Brain pericyte (primary cell): ENCODE measurements around the gene ILF3.

ENCODE experiments used
- DNase-seq: peaks from one replicate; pipeline ENCODE4 v3.0.0-alpha.2; 2012; ENCODE audit warnings: low read depth, low spot score

The ILF3 gene

DNA sequence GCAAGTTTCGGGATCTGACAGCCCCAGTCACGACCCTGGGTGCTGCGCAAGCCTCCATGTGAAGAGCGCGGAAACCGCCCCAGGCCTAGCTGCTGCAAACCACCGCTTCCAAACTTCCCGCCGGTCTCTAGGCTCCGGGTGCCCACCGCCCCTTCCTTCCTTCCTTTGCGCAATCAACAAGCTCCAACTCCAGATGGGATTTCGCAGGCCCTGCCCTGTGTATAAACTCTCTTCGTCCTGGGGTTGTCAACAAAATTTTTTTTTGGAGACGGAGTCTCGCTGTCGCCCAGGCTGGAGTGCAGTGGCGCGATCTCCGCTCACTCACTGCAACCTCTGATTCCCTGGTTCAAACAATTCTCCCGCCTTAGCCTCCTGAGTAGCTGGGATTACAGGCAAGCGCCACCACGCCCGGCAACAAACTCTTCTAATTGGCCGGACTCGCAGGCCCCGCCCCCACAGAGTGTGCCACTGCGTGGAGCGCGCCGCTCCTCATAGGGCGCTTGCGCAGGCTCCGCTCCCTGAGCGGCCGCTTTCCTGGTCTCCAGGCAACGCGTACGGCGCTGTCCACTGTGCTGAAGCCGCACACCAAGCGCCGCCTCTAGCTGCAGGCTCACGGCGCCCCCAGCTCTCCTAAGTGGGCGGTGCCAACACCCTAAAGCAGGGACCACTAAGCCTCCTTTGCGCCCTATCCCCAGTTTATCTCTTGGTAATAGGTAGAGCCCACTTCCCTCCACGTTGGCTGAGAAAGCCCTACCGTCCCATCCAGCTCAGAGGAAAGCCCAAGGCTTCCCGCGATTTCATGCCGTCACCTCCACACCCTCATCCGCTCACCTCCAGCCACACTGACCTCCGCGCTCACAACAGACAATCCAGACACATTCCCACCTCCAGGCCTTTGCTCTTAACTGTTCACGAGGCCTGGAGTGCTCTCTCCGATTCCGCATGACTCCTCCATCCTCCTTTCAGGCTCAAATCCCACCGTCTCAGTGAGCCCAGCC, 41.6 kb downstream of the ILF3 start:
- DNase-seq, result peak; percentile 84

DNA sequence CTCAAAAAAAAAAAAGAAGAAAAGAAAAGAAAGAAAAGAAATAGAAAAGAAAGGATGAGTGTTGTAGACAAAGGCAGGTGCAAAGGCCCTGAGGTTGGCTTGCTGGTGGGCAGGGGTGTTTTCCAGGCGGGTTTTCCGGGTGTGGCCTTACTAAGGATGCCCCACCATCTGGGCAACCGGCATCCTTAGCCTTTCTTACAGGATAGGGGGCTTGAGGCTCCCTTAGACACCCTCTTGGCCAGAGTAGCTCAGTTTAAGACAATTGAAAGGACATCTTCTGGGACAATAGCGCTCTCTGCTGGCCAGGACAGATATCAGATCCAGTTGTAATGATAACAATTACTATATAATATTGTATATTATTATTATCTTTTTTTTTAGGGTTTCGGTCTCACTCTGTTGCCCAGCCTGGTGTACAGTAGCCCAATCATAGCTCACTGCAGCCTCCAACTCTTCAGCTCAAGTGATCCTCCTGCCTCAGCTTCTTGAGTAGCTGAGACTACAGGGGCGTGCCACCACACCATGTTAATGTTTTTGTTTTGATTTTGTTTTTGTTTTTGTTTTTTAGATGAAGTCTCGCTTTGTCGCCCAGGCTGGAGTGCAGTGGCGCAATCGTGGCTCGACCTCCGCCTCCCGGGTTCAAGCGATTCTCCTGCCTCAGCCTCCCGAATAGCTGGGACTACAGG, 45.6 kb downstream of the ILF3 start:
- DNase-seq, result no peak

DNA sequence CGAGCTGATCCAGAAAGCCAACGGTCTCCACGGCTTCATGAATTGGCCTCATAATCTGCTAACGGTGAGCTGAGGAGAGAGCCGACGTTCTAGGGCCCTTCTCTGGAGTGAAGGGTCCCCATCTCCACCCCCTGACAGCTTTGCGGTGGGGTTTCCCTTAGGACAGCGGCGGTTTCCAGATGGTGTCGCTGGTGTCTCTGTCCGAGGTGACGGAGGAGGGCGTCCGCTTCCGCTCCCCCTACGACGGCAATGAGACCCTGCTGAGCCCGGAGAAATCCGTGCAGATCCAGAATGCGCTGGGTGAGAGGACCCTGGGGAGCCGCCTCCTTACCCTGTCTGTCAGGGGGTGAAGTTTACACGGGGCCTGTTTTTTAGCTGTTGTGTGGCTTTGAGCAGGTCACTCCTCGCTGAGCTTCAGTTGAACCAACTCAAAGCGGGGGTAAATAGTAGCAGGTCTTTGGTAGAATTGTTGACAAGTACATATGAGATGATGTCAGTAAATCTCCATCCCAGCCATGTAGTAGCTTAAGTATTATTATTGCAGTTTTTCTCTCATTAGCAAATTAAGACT, 47.9 kb downstream of the ILF3 start:
- no peak for DNase-seq

DNA sequence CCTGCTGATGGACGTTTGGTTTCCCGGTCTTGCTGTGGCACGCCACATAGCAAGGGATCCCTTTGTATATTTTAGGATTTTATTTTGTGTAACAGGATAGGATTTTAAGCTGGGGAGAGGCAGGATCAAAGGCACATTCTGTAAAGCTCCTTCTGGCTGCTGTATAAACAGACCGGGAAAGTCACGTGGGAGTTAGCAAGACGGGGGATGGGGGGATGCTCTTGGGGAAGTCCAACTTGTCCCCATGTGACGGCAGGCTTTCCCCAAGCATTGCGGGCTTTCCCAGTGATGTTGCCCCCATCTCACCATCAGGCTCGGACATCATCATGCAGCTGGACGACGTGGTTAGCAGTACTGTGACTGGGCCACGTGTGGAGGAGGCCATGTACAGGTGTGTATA, 52.8 kb downstream of the ILF3 start:
- DNase-seq, result no peak

DNA sequence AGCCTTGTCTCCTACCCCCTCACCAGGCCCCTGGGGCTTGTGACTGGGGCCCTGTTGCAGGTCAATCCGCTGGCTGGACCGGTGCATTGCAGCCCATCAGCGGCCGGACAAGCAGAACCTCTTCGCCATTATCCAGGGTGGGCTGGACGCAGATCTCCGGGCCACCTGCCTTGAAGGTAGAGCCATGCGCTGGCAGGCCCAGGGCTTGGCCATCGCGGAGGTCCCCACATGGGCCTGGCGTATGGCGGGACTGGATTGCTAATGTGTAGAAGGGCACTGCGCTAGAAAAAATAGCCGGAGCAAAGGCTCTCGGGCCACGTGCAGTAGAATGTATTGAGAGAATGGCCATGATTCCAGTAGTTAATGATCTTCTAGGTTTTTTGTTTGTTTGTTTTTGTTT, 53.3 kb downstream of the ILF3 start:
- no peak for DNase-seq

DNA sequence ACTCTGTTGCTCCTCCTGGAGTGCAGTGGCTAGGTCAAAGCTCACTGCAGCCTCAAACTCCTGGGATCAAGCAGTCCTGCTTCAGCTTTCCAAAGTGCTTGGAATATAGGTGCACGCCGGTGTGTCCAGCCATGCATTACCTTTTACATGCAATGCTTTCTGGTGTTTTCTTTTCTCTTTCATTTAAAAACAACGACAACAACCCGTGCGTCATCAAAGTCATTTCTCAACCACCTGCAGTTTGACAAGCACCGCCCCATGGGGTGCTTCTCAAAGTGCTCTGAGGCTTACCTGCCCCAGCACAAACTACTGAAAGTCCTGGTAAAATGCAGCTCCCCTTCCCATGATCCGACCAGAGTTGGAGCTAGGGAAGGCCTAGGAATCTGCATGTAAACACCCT, 54.1 kb downstream of the ILF3 start:
- DNase-seq, result no peak

DNA sequence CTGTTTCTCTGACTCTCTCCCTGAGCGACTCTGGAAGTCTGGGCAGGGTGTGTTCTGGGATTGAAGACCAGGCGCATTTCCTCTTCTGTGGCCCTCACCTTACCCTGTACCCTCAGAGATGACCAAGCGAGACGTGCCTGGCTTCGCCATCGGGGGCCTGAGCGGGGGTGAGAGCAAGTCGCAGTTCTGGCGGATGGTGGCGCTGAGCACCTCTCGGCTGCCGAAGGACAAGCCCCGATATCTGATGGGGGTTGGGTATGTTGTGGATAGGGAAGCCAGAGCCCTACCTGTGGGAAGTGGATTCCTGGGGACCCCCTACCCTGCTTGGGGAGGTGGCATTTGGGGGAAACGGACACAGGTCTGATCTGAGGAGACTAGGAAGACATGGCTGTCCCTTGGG, 57.9 kb downstream of the ILF3 start:
- no peak for DNase-seq

DNA sequence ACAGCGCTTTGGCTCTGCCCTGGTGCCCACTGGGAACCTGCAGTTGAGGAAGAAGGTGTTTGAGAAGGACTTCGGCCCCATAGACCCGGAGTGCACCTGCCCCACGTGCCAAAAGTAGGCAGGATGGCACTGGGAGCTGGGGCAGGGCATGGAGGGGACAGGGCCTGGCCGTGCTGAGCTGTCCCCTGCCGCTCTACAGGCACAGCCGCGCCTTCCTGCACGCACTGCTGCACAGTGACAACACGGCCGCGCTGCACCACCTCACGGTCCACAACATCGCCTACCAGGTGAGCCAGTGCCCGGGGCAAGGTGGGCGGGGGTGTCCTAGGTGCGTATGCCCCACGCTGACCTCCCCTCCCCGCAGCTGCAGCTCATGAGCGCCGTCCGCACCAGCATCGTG, 58.6 kb downstream of the ILF3 start:
- no peak for DNase-seq

DNA sequence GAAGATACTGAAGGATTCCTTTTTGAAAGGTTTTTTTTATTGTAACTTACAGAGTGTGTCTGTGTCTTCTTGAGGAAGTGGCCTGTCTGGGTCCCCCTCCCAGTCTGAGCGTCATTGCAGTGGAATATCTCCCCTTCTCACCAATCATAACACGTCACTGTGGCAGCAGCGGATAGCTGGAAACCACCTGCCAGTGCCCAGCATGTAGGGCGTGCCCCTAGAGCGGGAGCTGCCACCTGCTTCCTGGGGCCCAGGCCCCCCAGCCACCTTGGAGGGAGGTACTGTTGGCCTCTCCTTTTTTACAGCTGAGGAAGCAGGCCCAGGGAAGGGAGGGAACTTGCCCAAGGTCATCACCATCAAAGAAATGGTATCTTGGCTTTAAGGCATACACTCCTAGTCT, 59.2 kb downstream of the ILF3 start:
- DNase-seq, result no peak

DNA sequence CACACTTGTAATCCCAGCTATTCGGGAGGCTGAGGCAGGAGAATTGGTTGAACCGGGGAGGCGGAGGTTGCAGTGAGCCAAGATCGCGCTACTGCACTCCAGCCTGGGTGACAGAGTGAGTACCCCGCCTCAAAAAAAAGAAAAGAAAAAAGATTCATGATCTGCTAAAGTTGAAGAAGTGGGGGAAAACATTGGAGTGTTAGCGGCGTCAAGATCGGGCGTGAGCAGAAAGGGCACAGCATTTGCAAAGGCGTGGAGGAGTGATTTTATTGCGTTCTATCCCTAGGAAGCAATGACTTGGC, 62.9 kb downstream of the ILF3 start:
- no peak for DNase-seq

DNA sequence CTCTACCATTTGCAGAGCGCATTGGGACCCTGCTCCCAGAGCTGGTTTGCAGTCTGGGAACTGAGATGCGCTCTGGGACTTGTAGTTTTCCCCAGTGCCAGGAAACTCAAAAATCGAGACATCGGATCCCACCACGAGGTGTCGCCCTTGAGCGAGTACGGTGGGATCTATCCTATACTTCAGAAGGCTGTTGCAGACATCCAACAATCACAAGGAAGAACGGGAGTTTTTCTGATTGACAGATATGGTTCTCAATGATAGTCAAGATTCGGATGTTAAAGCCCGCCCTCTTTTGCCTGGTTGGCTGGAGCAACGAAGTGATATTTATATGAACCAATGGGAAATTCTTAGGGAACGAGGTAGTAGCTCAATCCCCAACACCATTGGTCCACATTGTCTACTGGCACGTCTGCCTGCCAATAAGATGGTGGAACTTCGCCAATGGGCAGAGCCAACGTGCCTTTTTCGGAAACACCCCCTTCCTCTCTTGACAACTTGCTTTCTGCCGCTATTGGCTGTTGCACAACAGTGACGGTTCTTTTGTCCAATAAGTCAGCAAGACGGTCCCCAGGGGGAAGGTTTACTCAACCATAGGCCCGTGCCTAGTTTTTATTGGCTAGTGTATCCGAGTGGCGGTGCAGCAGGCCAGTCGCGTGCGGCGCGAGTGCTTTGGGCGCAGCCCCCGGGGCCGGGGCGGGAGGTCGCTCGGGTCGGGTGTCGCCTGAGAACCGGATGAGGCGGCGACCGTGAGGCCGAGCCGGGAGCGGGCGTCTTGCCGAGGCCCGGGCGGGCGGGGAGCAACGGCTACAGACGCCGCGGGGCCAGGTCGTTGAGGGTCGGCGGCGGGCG, 63.4 kb downstream of the ILF3 start, which contains the start of gene DNM2:
Gene DNM2, plus strand, starts transcription at position 724 of the 849 bp plus-strand sequence. CDS start 164 bp downstream, outside the sequence.
- peak; percentile 100 for DNase-seq

DNA sequence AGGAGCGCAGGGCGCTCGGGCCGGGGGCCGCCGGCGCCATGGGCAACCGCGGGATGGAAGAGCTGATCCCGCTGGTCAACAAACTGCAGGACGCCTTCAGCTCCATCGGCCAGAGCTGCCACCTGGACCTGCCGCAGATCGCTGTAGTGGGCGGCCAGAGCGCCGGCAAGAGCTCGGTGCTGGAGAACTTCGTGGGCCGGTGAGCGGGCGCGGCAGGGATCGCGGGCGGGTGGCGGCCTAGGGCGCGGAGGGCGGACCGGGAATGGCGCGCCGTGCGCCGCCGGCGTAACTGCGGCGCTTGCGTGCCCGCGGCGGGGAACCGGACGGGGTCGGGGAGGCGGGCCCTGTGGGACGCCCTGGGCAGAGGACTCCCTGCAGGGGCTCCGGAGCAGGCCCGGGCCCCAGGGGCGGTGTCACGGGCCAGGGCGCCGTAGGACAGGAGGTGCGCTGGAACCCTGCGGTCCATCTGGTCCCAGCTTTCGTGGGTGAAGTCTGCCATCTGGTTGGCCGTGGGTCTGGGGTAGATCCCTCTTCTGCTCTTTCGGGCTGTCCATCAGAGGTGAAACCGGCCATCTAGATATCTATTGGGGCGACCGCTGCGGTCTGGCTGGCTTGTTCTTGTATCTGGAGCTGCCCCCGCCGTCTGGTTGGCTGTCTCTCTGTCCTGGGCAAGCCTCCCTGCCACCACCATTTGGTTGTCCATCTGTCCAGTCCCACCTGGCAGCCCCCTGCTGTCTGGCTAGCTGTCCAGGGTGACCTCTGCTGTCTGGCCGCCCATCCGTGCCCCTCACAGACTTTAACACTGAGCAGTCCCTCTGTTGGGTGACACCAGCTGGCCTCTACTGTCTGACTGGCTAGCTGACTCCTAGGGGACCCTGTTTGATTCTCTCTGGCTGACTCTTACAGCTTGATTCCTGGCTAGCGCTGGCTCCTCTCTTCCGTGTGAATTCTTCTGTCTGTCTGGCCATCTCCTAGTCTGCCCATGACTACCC, 64.4 kb downstream of the ILF3 start:
- no peak for DNase-seq

DNA sequence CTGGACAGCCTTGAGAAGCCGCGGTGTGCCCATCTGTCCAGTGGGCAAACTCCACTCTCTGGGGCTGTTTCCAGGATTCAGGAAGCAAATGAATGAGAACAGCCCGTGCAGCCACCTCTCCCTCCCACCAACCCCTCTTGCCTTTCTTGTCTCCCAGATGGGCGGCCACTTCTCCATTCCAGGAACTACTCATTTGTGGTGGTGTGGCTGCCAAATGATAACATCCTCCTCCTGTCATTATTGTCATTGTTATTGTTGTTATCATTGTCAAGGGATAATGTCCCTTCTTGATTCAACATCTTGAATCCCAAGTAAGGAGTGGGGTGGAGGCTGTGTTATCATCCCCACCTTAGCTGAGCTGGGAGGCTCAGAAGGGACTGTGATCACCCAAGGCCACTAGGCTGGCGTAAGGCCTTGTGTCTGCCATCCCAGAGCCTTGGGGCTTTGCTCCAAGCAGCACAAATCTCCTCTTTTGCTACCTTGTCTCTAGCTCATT, 65.4 kb downstream of the ILF3 start:
- no peak for DNase-seq

DNA sequence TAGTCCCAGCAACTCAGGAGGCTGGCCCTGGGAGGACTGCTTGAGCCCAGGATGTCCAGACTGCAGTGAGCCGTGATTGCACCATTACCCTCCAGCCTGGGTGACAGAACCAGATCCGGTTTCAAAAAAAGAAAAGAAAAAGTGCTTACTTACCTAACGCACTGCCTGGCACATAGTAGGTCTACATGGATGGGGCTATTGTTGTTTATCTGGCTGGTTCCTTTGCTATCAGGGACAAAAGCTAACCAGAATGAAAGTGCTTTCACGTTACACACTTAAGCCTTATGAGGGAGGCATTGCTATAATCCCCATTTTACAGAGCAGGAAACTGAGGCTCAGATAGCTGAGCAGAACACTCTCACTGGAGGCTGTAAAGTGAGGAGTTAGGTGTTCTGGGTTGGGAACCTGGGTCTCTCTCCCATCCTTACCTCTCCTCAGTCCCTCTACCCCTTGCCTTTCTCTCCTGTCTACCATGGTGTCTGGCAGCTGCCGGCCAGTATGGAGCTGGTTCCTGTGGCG, 66.5 kb downstream of the ILF3 start:
- no peak for DNase-seq

DNA sequence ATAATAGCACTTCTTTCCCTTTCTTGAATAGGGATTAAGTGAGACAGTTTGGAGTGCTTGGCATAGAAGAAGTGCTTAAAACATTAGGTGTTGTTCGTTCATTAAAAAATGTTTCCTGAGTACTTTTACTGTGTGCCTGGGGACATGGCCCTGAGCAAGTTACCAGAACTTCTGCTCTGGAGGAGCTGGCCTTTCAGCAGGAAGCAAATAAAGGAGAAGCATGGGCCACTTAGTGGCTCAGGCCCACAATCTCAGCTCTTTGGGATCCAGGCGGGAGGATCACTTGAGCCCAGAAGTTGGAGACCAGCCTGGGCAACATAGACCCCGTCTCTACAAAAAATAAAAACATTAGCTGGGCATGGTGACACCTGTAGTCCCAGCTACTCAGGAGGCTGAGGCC, 69.4 kb downstream of the ILF3 start:
- no peak for DNase-seq

DNA sequence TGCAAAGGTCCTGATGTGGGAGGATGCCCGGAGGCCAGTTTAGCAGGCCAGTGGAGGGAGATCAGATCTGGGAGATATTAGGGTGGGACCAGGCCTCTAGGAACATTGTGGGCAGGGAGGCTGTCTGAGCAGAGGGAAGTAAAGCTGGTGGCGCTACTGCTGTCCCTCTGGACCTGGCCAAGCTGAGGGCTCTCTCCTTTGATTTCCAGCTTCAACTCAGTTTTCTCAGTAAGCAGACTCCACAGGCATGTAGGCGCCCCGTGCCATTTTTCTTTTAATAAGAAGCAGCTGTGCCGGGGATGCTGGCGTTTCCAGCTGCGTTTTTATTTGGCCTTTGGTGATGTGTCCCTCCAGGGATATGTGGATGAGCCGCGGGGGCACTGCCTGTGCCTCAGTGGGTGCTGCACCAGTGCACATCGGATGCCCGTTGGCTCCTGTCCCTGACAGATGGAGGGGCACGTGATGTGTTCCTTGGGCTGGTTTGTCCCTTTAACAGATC, 70.5 kb downstream of the ILF3 start:
- DNase-seq, result no peak

DNA sequence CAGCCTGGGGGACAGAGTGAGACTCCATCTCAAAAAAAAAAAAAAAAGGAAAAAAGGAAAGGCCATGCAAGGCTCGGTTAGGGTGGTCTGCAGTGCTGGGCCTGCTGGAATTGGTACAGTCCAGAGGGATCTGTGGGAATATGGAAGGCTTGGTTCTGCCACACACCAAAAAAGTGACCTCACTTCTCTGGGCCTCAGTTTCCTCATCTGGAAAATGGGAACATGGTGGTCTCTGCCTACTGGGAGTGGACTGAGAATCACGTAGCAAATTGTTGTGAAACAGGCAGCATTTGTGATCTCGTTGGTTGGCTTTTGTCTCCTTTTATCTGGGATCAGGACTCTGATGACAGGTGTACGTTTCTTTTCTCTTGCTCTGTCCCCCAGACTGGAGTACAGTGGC, 71.3 kb downstream of the ILF3 start:
- DNase-seq, result no peak

DNA sequence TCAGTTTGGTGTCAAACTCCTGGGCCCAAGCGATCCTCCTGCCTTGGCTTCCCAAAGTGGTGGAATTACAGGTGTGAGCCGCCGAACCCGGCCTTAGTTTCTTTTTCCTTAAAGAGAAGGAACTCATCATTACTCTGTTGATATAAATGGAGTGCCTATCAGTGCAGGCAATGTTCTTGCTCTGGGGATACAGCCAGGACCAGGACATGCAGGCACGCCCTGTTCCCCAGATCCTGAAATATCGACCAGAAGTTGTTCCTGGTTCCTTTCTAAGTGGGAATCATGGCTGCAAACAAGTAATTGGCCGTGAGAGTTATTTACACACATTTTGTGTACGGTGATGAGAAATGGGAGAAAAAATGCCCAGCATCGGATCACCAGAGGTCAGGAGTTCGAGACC, 72.1 kb downstream of the ILF3 start:
- DNase-seq, result no peak

DNA sequence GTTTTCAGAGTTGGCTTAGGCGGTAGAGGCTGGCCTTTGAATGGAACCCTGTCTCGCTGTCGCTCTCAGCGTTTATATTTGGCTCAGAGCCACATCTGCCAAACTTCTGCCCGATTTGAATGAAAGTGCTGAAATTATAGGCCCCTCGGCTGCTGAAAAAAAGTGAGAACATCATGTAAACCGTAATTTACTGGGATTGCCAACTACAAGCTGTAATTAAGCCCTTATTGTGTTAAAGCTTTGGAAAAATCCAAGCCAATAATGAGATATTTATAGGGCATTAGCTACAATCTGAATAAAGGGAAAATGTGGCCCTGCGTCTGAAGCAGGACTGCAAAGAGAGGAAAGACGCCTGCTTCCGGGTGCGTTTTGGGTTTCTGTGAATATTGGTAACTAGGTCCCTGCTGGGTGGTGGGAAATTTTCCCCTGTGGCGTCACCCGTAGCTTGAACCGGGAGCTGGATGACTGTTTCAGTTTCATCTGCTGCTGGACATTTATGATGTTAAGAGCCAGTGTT, 73.6 kb downstream of the ILF3 start:
- DNase-seq, result no peak

DNA sequence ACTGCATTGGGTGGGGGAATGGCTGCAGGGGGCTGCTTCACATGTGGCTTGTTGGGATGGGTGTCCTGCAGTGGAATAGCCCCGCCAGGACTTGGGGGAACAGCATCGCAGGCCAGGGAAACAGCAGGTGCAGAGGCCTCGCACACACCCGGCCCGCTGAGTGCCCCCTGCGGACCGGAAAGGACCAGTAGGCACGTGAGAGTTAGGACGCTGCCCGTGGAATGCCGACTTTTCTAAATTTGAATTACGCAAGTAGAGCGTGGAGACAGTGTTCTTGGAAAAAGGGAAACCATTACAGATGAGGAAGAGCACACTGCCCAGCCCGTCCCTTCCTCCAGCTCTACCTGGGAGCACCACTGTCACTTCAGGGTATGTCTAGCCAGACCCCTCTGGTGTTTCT, 75.3 kb downstream of the ILF3 start:
- DNase-seq, result no peak
